HG02981 (cell line): ENCODE measurements around the gene KIAA0319L.

Experiments used
- ATAC-seq: cut with Tn5 transposase; IDR thresholded peaks from one replicate; pipeline ENCODE4 v1.9.1; 2021; ENCODE audit warnings: mild to moderate bottlenecking, moderate library complexity; ENCODE audit not compliant: unreplicated experiment

The KIAA0319L gene

GRCh38 chr1:35564037-35564883 lies 7.1 kb upstream of the KIAA0319L start:
- peak; percentile 48 for ATAC-seq

GRCh38 chr1:35563166-35563565 lies 6.0 kb upstream of the KIAA0319L start:
- ATAC-seq, result no peak

GRCh38 chr1:35561972-35562680 lies 4.9 kb upstream of the KIAA0319L start:
- no peak for ATAC-seq

- no peak for ATAC-seq
Measured at GRCh38 chr1:35561297-35561971, 4.2 kb upstream of the KIAA0319L start.

- no peak for ATAC-seq
Measured at GRCh38 chr1:35560256-35561225, 3.3 kb upstream of the KIAA0319L start.

GRCh38 chr1:35559317-35559944 lies 2.2 kb upstream of the KIAA0319L start:
- ATAC-seq, result no peak

GRCh38 chr1:35558374-35559316 lies 1.4 kb upstream of the KIAA0319L start:
- no peak for ATAC-seq

- ATAC-seq, result peak; percentile 79
Measured at GRCh38 chr1:35557611-35558373, 589 bp upstream of the KIAA0319L start, which contains the start of gene NCDN. Gene NCDN, plus strand, starts transcription at chr1:35557799. Its CDS starts 392 bp downstream, at chr1:35558191.

GRCh38 chr1:35556484-35557117 lies 602 bp downstream of the KIAA0319L start:
- no peak for ATAC-seq

GRCh38 chr1:35555601-35556477 lies 1.4 kb downstream of the KIAA0319L start:
- ATAC-seq, result no peak

- no peak for ATAC-seq
Measured at GRCh38 chr1:35555212-35555584, 2.0 kb downstream of the KIAA0319L start.

- no peak for ATAC-seq
Measured at GRCh38 chr1:35554266-35555211, 2.7 kb downstream of the KIAA0319L start.

- ATAC-seq, result no peak
Measured at GRCh38 chr1:35553851-35554250, 3.4 kb downstream of the KIAA0319L start.

- no peak for ATAC-seq
Measured at GRCh38 chr1:35546614-35547013, 10.6 kb downstream of the KIAA0319L start.

- ATAC-seq, result no peak
Measured at GRCh38 chr1:35544976-35545375, 12.2 kb downstream of the KIAA0319L start.
